ENCODE results near the gene KIRREL3.

Gene KIRREL3

DNA sequence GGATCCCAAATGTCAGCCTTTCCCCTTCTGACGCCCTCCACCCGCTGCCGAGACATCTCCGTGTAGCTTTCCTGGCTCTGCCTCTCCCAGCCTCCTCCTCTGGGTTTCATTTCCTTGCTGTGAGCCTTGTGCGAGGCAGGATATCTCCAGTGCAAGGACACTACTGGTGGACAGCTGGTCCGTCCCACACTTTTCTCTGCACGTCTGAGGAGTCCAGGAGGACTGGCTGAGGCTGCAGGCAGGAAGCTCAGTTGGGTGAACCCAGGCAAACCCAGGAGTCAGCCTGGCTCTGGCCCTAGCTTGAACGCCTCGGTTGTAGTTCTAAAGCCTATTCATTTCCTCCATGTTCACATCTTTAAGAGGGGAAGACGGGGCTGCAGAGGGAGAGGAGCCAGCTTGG lies 499.6 kb downstream of the KIRREL3 start:
- TF ChIP-seq, protein P1, sequence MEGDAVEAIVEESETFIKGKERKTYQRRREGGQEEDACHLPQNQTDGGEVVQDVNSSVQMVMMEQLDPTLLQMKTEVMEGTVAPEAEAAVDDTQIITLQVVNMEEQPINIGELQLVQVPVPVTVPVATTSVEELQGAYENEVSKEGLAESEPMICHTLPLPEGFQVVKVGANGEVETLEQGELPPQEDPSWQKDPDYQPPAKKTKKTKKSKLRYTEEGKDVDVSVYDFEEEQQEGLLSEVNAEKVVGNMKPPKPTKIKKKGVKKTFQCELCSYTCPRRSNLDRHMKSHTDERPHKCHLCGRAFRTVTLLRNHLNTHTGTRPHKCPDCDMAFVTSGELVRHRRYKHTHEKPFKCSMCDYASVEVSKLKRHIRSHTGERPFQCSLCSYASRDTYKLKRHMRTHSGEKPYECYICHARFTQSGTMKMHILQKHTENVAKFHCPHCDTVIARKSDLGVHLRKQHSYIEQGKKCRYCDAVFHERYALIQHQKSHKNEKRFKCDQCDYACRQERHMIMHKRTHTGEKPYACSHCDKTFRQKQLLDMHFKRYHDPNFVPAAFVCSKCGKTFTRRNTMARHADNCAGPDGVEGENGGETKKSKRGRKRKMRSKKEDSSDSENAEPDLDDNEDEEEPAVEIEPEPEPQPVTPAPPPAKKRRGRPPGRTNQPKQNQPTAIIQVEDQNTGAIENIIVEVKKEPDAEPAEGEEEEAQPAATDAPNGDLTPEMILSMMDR (IDR thresholded peaks at IDR 0.05; ENCODE audit: low read depth, low read length): no peak
- no peak for DNase-seq (ENCODE audit: low read depth, low spot score)
- in situ Hi-C loops (cut with HindIII; ENCODE audit: low sequenced_read_pairs): no loop called here
- H3K4me3 ChIP-seq (ENCODE audit: low read depth, low read length): no peak overlapping the region

DNA sequence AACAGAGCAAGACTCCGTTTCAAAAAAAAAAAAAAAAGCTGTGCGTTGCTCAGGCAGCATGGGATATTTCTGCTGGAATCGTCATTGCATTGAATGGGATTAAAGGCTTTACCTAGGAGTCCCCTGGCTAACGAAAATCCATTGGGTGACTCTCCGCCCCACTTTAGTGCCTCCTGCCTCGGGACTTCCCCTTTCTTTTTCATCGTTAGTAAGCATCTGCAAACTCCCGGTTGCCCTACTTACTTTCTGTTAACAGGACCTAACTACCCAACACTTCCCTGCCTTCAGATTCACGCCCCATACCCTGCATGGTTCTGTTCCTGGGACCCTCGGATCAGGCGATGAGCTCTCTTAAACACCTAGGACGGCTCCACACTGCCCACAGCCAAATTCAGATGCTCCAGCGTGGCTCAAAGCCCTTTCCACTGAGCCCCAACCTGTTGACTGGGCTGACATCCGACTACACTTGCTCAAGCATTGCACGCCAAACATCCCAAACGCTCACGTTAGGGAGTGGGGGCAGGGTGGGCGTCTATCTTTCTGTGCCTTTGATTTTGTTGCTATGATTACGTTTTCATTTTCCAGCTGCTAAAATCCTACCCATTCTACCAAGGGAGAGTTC lies 501.3 kb downstream of the KIRREL3 start:
- no peak for DNase-seq (ENCODE audit: low read depth, low spot score)
- TF ChIP-seq, protein P1 (IDR thresholded peaks at IDR 0.05; ENCODE audit: low read depth, low read length): no peak
- in situ Hi-C loops (cut with HindIII; ENCODE audit: low sequenced_read_pairs): no loop called here
- no peak overlapping the region for H3K4me3 ChIP-seq (ENCODE audit: low read depth, low read length)

DNA sequence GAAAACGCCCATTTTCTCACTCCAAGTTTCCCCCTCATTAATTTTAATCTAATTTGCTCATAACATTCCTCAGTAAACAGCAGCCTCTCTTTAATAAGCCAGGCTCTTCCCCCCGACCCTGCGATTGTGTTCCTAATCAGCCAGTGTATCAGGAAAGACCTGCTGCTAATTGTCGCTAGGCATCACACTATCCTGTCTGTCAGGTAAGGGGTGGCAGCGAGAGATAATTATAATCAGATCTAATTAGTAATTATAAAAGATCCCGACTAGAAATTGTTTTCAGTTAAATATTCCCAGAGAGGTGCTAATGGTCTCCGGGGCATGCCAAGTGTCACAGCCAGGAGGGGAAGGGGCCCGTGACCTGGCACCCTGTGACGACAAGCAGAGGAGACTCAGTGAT lies 502.3 kb downstream of the KIRREL3 start:
- in situ Hi-C loops (cut with HindIII; ENCODE audit: low sequenced_read_pairs): no loop called here
- TF ChIP-seq, protein P1 (IDR thresholded peaks at IDR 0.05; ENCODE audit: low read depth, low read length): no peak
- H3K4me3 ChIP-seq (ENCODE audit: low read depth, low read length): no peak overlapping the region
- no peak for DNase-seq (ENCODE audit: low read depth, low spot score)

DNA sequence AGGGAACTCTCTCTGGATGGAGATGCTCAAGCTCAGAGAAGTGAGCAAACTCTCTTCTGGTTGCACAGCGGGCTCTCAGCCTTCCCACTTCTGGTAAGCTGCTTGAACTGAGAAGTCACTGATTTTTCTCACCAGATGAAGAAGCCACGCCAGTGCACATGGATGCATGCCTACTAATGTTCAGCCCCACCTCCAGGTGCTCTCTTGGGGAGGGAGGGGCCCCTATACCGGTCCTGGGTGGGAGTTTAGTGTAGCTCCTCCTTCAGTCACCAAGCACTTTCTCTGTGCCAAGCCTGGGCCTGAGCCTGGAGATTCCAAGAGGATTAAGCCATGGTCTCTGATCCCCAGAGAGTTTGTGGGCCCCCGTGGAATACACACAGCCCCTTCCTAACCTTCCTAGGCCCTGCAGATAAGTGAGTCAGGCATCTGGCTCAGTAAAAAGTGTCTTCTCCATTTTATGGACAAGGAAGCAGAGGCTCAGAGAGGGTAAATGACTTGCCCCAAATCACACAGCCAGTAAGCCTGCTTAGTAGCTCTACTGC lies 502.9 kb downstream of the KIRREL3 start:
- TF ChIP-seq, protein P1 (IDR thresholded peaks at IDR 0.05; ENCODE audit: low read depth, low read length): no peak
- in situ Hi-C loops (cut with HindIII; ENCODE audit: low sequenced_read_pairs): no loop called here
- no peak for DNase-seq (ENCODE audit: low read depth, low spot score)
- H3K4me3 ChIP-seq (ENCODE audit: low read depth, low read length): no peak overlapping the region

DNA sequence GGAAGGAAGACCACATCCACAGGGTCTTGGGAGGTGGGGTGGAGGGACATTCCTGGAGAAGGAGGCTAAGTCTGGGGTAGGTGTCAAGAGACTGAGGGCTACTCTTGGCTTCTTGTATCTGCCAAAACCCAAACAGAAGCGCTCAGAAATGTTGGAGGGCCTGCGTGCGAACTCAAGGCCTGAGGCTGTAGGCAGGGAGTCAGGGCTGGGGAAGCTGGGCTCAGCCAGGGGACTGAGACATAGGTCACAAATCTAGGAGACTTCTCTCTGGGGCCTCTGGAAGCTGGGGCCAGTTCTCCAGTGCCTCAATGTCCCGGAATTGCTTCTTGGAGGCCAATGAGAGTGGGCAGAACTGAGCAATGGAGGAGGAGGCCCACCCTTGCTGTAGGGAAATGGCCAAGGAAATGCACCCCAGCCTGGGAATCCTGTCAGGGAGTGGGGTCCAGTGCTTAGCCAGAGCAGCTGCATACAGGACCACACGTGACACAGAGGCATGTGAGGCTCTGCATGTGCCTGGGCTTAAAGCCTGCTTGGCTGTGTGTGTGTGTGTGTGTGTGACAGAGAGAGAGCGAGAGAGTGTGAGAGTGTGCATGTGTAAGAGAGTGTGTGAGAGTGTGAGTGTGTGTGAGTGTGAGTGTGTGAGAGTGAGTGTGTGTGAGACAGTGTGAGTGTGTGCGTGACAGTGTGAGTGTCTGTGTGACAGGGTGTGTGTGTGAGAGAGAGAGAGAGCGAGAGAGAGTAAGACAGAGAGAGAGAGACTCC lies 503.8 kb downstream of the KIRREL3 start:
- in situ Hi-C loops (cut with HindIII; ENCODE audit: low sequenced_read_pairs): no loop called here
- no peak for DNase-seq (ENCODE audit: low read depth, low spot score)
- TF ChIP-seq, protein P1 (IDR thresholded peaks at IDR 0.05; ENCODE audit: low read depth, low read length): no peak
- H3K4me3 ChIP-seq (ENCODE audit: low read depth, low read length): no peak overlapping the region

DNA sequence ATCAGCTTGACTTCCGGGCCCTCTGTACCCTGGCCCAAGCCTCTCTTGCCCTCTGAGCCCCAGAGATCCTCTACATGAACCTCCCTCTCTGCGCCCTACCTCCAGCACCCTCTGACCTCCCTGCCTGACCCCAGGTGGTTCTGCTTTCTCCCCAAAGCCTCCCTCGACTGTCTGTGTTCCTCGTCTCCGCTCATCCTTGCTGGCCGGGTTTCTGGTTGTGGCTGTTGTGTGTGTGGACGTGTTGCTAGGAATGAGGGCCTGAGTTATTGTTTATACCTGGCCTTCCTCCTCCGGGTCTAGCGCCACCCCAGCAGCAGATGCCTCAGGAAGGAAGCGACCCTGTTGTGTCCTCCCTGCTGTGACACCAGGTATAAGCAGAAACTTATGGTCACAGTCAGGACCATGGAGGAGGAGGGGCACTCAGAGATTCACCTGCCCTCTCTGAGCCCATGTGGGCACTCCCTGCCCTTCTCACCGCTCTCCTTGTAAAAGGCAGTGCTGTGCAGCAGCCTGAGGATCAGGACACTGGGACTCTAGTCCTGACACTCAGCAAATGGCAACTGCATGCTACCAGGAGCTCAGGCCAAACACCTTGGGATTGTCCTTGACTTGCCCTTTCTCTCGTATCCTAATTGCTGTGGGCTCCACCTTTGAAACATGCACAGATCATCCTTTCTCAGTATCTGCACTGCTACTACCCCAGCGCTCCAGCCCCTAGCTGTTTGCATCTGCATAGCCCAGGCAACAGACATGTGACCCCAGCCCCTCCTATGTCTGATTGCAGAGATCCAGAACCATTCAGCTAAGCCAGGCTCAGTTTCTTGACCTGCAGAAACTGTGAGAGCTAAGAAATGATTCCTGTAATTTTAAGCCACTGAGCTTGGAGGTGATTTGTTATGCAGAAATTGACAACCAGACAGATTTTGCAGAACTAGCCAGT lies 505.0 kb downstream of the KIRREL3 start:
- no peak overlapping the region for H3K4me3 ChIP-seq (ENCODE audit: low read depth, low read length)
- DNase-seq (ENCODE audit: low read depth, low spot score): no peak
- TF ChIP-seq, protein P1 (IDR thresholded peaks at IDR 0.05; ENCODE audit: low read depth, low read length): no peak
- in situ Hi-C loops (cut with HindIII; ENCODE audit: low sequenced_read_pairs): no loop called here

Data from astrocyte of the spinal cord (primary cell).